Measurements from ENCODE around the gene HAUS5.

GRCh38 chr19:35637165-35637564 lies 24.6 kb downstream of the HAUS5 start:
- TF ChIP-seq CTCF (IDR thresholded peaks at IDR 0.05) (no peak), POLR2A (IDR thresholded peaks at IDR 0.05) (no peak)
